Measurements from ENCODE around the gene RAB12.

DNA sequence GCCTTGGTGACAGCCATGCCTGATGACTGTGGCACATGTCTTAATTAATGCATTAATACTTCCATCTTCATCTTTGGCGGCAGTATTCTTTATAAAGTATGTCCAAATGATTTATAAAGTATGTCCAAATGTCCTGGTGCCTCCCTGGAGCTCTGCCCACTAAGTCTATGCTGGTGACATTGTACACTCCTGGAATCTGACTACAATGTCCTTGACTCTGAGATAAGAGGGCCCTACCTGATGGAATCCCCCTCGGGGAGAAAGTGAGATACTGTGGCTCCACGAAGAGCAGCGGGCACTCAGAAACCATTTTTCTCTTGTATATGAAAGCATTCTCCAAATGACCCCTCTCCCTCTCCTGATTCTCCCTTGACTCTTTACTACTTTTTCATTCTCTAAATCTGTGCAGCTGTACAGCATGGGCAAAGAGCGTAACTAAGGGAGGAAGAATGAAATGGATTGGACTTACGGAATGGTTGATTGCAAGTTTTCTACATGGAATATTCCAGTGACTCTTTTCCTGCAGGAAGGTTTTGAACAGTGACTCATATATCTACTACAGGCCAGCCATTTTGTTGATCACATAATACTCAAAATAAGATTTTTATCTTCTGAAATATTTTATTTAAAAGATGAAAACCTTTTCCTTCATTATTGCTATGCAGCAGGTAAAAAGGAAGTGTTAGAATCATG, 17.3 kb downstream of the RAB12 start:
- TF ChIP-seq, protein P1, sequence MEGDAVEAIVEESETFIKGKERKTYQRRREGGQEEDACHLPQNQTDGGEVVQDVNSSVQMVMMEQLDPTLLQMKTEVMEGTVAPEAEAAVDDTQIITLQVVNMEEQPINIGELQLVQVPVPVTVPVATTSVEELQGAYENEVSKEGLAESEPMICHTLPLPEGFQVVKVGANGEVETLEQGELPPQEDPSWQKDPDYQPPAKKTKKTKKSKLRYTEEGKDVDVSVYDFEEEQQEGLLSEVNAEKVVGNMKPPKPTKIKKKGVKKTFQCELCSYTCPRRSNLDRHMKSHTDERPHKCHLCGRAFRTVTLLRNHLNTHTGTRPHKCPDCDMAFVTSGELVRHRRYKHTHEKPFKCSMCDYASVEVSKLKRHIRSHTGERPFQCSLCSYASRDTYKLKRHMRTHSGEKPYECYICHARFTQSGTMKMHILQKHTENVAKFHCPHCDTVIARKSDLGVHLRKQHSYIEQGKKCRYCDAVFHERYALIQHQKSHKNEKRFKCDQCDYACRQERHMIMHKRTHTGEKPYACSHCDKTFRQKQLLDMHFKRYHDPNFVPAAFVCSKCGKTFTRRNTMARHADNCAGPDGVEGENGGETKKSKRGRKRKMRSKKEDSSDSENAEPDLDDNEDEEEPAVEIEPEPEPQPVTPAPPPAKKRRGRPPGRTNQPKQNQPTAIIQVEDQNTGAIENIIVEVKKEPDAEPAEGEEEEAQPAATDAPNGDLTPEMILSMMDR (conservative IDR thresholded peaks at IDR 0.05; ENCODE audit: low read depth, low read length) = no peak
- TF ChIP-seq EZH2 (IDR thresholded peaks at IDR 0.05; ENCODE audit: borderline replicate concordance, low read depth, low read length, poor library complexity, severe bottlenecking) = no peak

Data from A673 (cell line).